ENCODE data around the gene MTHFD1L.
"Not testable (repeated sequence)": the region's sequence is repeated elsewhere in the genome, so short reads cannot be mapped to it uniquely, and the experiment has no call there.

The MTHFD1L gene

DNA sequence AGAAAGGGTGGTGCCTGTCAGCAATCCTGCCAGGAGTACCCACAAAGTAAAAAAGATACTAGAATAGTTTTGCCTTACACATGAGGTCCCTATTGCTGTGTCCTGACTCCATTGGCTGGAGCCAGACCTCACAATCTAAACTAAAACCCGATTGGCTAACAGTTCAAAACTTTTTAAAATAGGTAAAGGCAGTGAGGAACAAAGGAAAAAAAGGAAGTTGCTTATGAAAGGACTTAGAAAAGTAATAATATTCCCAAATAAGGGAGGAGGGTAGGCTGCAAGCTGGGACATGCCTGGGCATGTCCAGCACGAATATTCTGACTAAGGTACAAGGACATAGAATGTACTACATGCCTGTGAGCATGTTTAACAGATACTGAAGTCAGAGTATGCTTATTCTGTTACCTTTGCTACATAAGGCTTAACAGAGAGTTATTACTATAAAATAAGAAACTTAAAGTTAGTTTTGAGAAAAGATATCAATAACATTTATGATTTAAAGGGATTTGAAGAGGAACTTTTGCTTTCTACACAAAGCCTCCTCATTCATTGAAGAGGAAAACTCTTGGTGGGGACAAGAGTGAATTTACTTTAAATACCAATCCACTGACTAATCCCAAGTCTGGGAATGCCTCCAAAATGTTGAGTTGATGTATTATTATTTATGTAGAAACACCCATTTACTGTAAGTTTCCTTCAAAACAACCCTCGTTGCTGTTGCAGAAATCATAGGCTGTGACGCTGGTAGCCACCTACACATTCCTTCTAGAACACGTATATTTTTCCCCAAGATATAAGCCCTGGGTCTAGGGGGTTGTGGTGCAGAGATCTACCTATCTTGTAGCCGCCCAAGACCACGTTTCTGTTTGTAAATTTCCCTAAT lies 8.2 kb upstream of the MTHFD1L start:
- no peak overlapping the region for H3K4me2 ChIP-seq (ENCODE audit: low read depth, low read length, poor library complexity, severe bottlenecking)
- H3K4me3 ChIP-seq (ENCODE audit: low read length, poor library complexity, severe bottlenecking), result no peak overlapping the region
- H4K20me1 ChIP-seq (ENCODE audit: insufficient read depth, low read length, poor library complexity, severe bottlenecking), result no peaks in the 10 kb centered on the region
- no peaks in the 10 kb centered on the region for H3K9me2 ChIP-seq (replicated peaks; ENCODE audit: low read depth, low read length)
- H3K36me3 ChIP-seq (ENCODE audit: insufficient read depth, low read length), result peaks cover 14% of the 10 kb centered on the region; the same call in 1 of the 2 replicates
- no peaks in the 10 kb centered on the region for H3K27me3 ChIP-seq (ENCODE audit: insufficient read depth, low read length, poor library complexity, severe bottlenecking)
- peaks cover under 1% of the 10 kb centered on the region; the same call in 1 of the 2 replicates for H3K79me2 ChIP-seq (ENCODE audit: insufficient read depth, low read length)
- H3K4me1 ChIP-seq (ENCODE audit: insufficient read depth, low read length, poor library complexity, severe bottlenecking), result peaks cover 21% of the 10 kb centered on the region
- H3F3A ChIP-seq (ENCODE audit: low read depth), result no peaks in the 10 kb centered on the region
- no peak overlapping the region for H2AFZ ChIP-seq (ENCODE audit: low read length)
- no peaks in the 10 kb centered on the region for H3K9me3 ChIP-seq (ENCODE audit: insufficient read depth, low read depth, low read length)
- TF ChIP-seq EZH2phosphoT487 (IDR thresholded peaks at IDR 0.05; ENCODE audit: borderline replicate concordance), result no peak
- TF ChIP-seq, protein P1, sequence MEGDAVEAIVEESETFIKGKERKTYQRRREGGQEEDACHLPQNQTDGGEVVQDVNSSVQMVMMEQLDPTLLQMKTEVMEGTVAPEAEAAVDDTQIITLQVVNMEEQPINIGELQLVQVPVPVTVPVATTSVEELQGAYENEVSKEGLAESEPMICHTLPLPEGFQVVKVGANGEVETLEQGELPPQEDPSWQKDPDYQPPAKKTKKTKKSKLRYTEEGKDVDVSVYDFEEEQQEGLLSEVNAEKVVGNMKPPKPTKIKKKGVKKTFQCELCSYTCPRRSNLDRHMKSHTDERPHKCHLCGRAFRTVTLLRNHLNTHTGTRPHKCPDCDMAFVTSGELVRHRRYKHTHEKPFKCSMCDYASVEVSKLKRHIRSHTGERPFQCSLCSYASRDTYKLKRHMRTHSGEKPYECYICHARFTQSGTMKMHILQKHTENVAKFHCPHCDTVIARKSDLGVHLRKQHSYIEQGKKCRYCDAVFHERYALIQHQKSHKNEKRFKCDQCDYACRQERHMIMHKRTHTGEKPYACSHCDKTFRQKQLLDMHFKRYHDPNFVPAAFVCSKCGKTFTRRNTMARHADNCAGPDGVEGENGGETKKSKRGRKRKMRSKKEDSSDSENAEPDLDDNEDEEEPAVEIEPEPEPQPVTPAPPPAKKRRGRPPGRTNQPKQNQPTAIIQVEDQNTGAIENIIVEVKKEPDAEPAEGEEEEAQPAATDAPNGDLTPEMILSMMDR (conservative IDR thresholded peaks at IDR 0.05; ENCODE audit: low read length), result no peak
- peak overlapping the region; percentile 24 for H3K9ac ChIP-seq (ENCODE audit: low read depth, low read length, poor library complexity, severe bottlenecking)

DNA sequence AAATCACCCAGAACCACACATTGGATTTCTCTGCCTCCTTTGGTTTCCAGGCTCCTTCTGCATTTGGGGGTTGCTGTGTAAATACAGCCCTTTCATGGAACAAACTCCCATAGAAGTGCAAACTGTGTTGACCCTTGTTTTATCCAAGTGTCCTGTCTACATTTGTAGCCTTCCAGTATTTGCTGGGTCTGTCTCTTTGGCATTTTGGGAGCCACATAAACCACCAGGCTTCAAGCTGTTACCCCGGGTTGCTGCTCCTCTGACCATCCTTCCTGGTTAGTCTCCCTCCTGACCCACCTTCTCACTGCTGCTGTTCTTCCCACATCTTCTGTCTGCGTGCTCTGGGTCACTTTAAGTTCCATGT lies 7.6 kb upstream of the MTHFD1L start:
- H2AFZ ChIP-seq (ENCODE audit: low read length), result no peak overlapping the region
- TF ChIP-seq, protein P1 (conservative IDR thresholded peaks at IDR 0.05; ENCODE audit: low read length), result no peak
- TF ChIP-seq EZH2phosphoT487 (IDR thresholded peaks at IDR 0.05; ENCODE audit: borderline replicate concordance), result no peak
- no peaks in the 10 kb centered on the region for H3K27me3 ChIP-seq (ENCODE audit: insufficient read depth, low read length, poor library complexity, severe bottlenecking)
- H3K4me3 ChIP-seq (ENCODE audit: low read length, poor library complexity, severe bottlenecking), result no peak overlapping the region
- H3K79me2 ChIP-seq (ENCODE audit: insufficient read depth, low read length), result no peaks in the 10 kb centered on the region
- peak overlapping the region; percentile 24 for H3K9ac ChIP-seq (ENCODE audit: low read depth, low read length, poor library complexity, severe bottlenecking)
- H3K9me2 ChIP-seq (replicated peaks; ENCODE audit: low read depth, low read length), result no peaks in the 10 kb centered on the region
- H3K4me1 ChIP-seq (ENCODE audit: insufficient read depth, low read length, poor library complexity, severe bottlenecking), result peaks cover 17% of the 10 kb centered on the region
- H3F3A ChIP-seq (ENCODE audit: low read depth), result no peaks in the 10 kb centered on the region
- no peak overlapping the region for H3K4me2 ChIP-seq (ENCODE audit: low read depth, low read length, poor library complexity, severe bottlenecking)
- H4K20me1 ChIP-seq (ENCODE audit: insufficient read depth, low read length, poor library complexity, severe bottlenecking), result no peaks in the 10 kb centered on the region
- no peaks in the 10 kb centered on the region for H3K9me3 ChIP-seq (ENCODE audit: insufficient read depth, low read depth, low read length)
- peaks cover 14% of the 10 kb centered on the region; the same call in 1 of the 2 replicates for H3K36me3 ChIP-seq (ENCODE audit: insufficient read depth, low read length)

DNA sequence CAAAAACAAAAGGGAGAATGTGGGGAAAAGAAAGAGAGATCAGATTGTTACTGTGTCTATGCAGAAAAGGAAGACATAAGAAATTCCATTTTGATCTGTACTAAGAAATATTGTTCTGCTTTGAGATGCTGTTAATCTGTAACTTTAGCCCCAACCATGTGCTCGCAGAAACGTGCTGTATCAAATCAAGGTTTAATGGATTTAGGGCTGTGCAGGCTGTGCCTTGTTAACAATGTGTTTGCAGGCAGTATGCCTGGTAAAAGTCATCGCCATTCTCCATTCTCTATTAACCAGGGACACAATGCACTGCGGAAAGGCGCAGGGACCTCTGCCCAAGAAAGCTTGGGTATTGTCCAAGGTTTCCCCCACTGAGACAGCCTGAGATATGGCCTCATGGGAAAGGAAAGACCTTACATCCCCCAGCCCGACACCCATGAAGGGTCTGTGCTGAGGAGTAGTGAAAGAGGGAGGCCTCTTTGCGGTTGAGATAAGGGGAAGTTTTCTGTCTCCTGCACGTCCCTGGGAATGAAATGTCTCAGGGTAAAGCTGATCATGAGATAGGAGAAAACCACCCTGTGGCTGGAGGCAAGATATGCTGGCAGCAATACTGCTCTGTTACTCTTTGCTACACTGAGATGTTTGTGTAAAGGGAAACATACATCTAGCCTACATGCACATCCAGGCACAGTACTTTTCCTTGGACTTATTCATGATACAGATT lies 3.9 kb upstream of the MTHFD1L start:
- not testable (repeated sequence) for H3K36me3 ChIP-seq (ENCODE audit: insufficient read depth, low read length); H3K9me2 ChIP-seq (replicated peaks; ENCODE audit: low read depth, low read length); H3K9ac ChIP-seq (ENCODE audit: low read depth, low read length, poor library complexity, severe bottlenecking); H4K20me1 ChIP-seq (ENCODE audit: insufficient read depth, low read length, poor library complexity, severe bottlenecking); H3F3A ChIP-seq (ENCODE audit: low read depth); H2AFZ ChIP-seq (ENCODE audit: low read length); H3K27me3 ChIP-seq (ENCODE audit: insufficient read depth, low read length, poor library complexity, severe bottlenecking); H3K9me3 ChIP-seq (ENCODE audit: insufficient read depth, low read depth, low read length); H3K4me3 ChIP-seq (ENCODE audit: low read length, poor library complexity, severe bottlenecking); H3K4me2 ChIP-seq (ENCODE audit: low read depth, low read length, poor library complexity, severe bottlenecking); H3K79me2 ChIP-seq (ENCODE audit: insufficient read depth, low read length)
- peaks cover 15% of the 10 kb centered on the region for H3K4me1 ChIP-seq (ENCODE audit: insufficient read depth, low read length, poor library complexity, severe bottlenecking)
